ENCODE data around the gene IGSF9. TPM values are rescaled to one million over a fixed set of nuclear protein-coding genes. Genes with fewer than 3 reads are reported as not detected.

The IGSF9 gene
- total and polyA plus RNA-seq, 10 of the 15 experiments (the other 5 are each of a cell fraction or from before 2014, with no cell fraction given) = 0.04 to 0.07 TPM; not detected in 8

- ATAC-seq (peak; percentile 28; the same call in 2 of the 3 replicates), DNase-seq (ENCODE audit: low read depth, low spot score) (no peak), FAIRE-seq (no peak)
- Histone ChIP-seq H3K4me2 (ENCODE audit: control insufficient read depth, insufficient read depth) (no peak overlapping the region), H3K36me3 (ENCODE audit: control insufficient read depth in 2 of 2, insufficient read depth in 2 of 2, low read length in 1 of 2) (no peaks in the 10 kb centered on the region), H3K4me3 (no peak overlapping the region), H3K9me3 (replicated peaks; ENCODE audit: control insufficient read depth, insufficient read depth, low read length) (no peaks in the 10 kb centered on the region), H3K27ac (ENCODE audit: control insufficient read depth, insufficient read depth) (no peak overlapping the region), H3K4me1 (ENCODE audit: control insufficient read depth, insufficient read depth, low read length) (peaks cover 18% of the 10 kb centered on the region), H3K27me3 (replicated peaks in 1 of 2; ENCODE audit: control insufficient read depth in 2 of 2, insufficient read depth in 2 of 2, low read length in 1 of 2) (0 out of 4 replicates have a peak, but pooled peaks cover 0 to 2% of the 10 kb centered on the region in 2 experiments), H4K20me1 (ENCODE audit: control insufficient read depth, insufficient read depth) (no peaks in the 10 kb centered on the region), H3K9ac (ENCODE audit: control insufficient read depth, insufficient read depth, low read length) (no peak overlapping the region), H2AFZ (ENCODE audit: control insufficient read depth, low read depth, low read length) (no peak overlapping the region), H3K79me2 (ENCODE audit: control insufficient read depth, insufficient read depth, low read length) (no peaks in the 10 kb centered on the region)
- 0 out of 6 replicates have a peak, but pooled peaks of 1 of the 3 experiments have one; percentile 16 for TF ChIP-seq CTCF (IDR thresholded peaks at IDR 0.05 in 2 of 3, conservative IDR thresholded peaks at IDR 0.05 in 1 of 3; ENCODE audit: control insufficient read depth in 2 of 3, extremely low read depth in 1 of 3, insufficient read depth in 1 of 3, low read depth in 3 of 3, low read length in 3 of 3)
- no peak for TF ChIP-seq MLLT1 (IDR thresholded peaks at IDR 0.05)
- CTCF ChIA-PET = interaction anchor here (1.0 to 22.4 kb wide), 6 partner anchors 40 to 146 kb away, joined by 4 to 422 read pairs (median 10); no protein-coding TSS in a partner anchor
- WGBS (ENCODE audit: insufficient coverage, insufficient replicate concordance, low lambda C conversion rate, missing lambda C conversion rate) = 50% methylated on average over 14 of the region's 16 CpGs
- SMC1A ChIA-PET (ENCODE audit: uncharacterized antibody, unreplicated experiment) = interaction anchor here (0.8 to 9.2 kb wide), 7 partner anchors 8 to 130 kb away, joined by 3 to 122 read pairs (median 4); partner anchors contain the start of gene FCRL6
- intact Hi-C loops (cut with micrococcal nuclease; ENCODE audit: unreplicated experiment) (no loop called here), in situ Hi-C loops (cut with MboI) (no loop called here)
- RAD21 ChIA-PET (ENCODE audit: unreplicated experiment) = interaction anchor here (1.3 to 12.4 kb wide), 4 partner anchors 10 to 75 kb away, joined by 5 to 113 read pairs (median 14); no protein-coding TSS in a partner anchor
- POLR2A ChIA-PET = interaction anchor here (0.6 to 3.9 kb wide), 3 partner anchors 9 to 75 kb away, joined by 3 to 23 read pairs (median 4); partner anchors contain the start of gene TAGLN2
- no TSS peak for BruUV-seq (replicated peaks)
Measured at GRCh38 chr1:159932296-159933285, 12.8 kb downstream of the IGSF9 start.
